Gastroesophageal sphincter (tissue), 3 donors: Measurements from ENCODE around the gene METRN.

ENCODE experiments used
- EP300 ChIP-seq: sonication (generic); formaldehyde crosslinking; IDR thresholded peaks from one replicate; pipeline ENCODE4 v1.6.1; 2017; ENCODE audit warnings: antibody characterized with exemption, mild to moderate bottlenecking
- POLR2AphosphoS5 ChIP-seq: sonication (generic); formaldehyde crosslinking; IDR thresholded peaks from one replicate; pipeline ENCODE4 v1.6.1; 2017; ENCODE audit warnings: antibody characterized with exemption
- TF ChIP-seq, protein P1 (sequence below), 4 experiments: fragments of 200-600 bp in 2 of 4; fragments of 450-650 bp in 2 of 4; sonication (generic) in 1 of 4; IDR thresholded peaks; one replicate each; pipeline ENCODE4 v1.5.1; 2017 to 2019; ENCODE audit warnings: antibody characterized with exemption in 4 of 4, mild to moderate bottlenecking in 2 of 4, moderate library complexity in 2 of 4

- TF ChIP-seq POLR2AphosphoS5, result no peak
- no peak for TF ChIP-seq EP300
- TF ChIP-seq, protein P1, sequence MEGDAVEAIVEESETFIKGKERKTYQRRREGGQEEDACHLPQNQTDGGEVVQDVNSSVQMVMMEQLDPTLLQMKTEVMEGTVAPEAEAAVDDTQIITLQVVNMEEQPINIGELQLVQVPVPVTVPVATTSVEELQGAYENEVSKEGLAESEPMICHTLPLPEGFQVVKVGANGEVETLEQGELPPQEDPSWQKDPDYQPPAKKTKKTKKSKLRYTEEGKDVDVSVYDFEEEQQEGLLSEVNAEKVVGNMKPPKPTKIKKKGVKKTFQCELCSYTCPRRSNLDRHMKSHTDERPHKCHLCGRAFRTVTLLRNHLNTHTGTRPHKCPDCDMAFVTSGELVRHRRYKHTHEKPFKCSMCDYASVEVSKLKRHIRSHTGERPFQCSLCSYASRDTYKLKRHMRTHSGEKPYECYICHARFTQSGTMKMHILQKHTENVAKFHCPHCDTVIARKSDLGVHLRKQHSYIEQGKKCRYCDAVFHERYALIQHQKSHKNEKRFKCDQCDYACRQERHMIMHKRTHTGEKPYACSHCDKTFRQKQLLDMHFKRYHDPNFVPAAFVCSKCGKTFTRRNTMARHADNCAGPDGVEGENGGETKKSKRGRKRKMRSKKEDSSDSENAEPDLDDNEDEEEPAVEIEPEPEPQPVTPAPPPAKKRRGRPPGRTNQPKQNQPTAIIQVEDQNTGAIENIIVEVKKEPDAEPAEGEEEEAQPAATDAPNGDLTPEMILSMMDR (IDR thresholded peaks at IDR 0.05), result no peak
Measured at GRCh38 chr16:708019-708418, 6.9 kb upstream of the METRN start.
